Hindlimb muscle (tissue), 1 donor: ENCODE measurements around the gene RNF125. TPM values are rescaled to one million over a fixed set of nuclear protein-coding genes. Genes with fewer than 3 reads are reported as not detected.
"Not testable (repeated sequence)": the region's sequence is repeated elsewhere in the genome, so short reads cannot be mapped to it uniquely, and the experiment has no call there.

Experiments
- DNase-seq: peaks from one replicate; pipeline ENCODE4 v3.0.0-alpha.2; 2013
- polyA plus RNA-seq: library from polyadenylated mRNA; unstranded; fragments of 120-200 nt; gene quantifications from one replicate; pipeline ENCODE4 v1.2.1, GENCODE V29; 2013; ENCODE audit not compliant: insufficient read length

Gene RNF125
- polyA plus RNA-seq: 16.0 TPM

GRCh38 chr18:32018331-32019250 lies at the start of gene RNF125:
RNF125 (plus strand) TSS chr18:32018825; CDS start chr18:32018864, 39 bp downstream.
- peak; percentile 76 for DNase-seq

- no peak for DNase-seq
Measured at GRCh38 chr18:31970617-31971016, 48.0 kb upstream of the RNF125 start.

- DNase-seq: no peak
Measured at GRCh38 chr18:31973929-31974546, 44.6 kb upstream of the RNF125 start.

GRCh38 chr18:31976242-31976641 lies 42.4 kb upstream of the RNF125 start:
- DNase-seq: no peak

GRCh38 chr18:31977270-31977872 lies 41.3 kb upstream of the RNF125 start:
- no peak for DNase-seq

GRCh38 chr18:31978616-31979015 lies 40.0 kb upstream of the RNF125 start:
- no peak for DNase-seq

- no peak for DNase-seq
Measured at GRCh38 chr18:31979714-31980113, 38.9 kb upstream of the RNF125 start.

GRCh38 chr18:31980863-31981262 lies 37.8 kb upstream of the RNF125 start:
- no peak for DNase-seq

- peak; percentile 6 for DNase-seq
Measured at GRCh38 chr18:31983020-31983419, 35.6 kb upstream of the RNF125 start.

GRCh38 chr18:31983976-31984375 lies 34.6 kb upstream of the RNF125 start:
- DNase-seq: no peak

- no peak for DNase-seq
Measured at GRCh38 chr18:31990823-31991222, 27.8 kb upstream of the RNF125 start.

- no peak for DNase-seq
Measured at GRCh38 chr18:31996007-31996406, 22.6 kb upstream of the RNF125 start.

- DNase-seq: no peak
Measured at GRCh38 chr18:31998880-31999412, 19.7 kb upstream of the RNF125 start.

- not testable (repeated sequence) for DNase-seq
Measured at GRCh38 chr18:32001141-32001540, 17.5 kb upstream of the RNF125 start.

GRCh38 chr18:32003822-32004221 lies 14.8 kb upstream of the RNF125 start:
- not testable (repeated sequence) for DNase-seq

- no peak for DNase-seq
Measured at GRCh38 chr18:32010124-32010721, 8.4 kb upstream of the RNF125 start.

- DNase-seq: no peak
Measured at GRCh38 chr18:32011193-32011592, 7.4 kb upstream of the RNF125 start.

- DNase-seq: peak; percentile 21
Measured at GRCh38 chr18:32019251-32019948, 775 bp downstream of the RNF125 start.

- not testable (repeated sequence) for DNase-seq
Measured at GRCh38 chr18:32019949-32020625, 1.5 kb downstream of the RNF125 start.

GRCh38 chr18:32021756-32022564 lies 3.3 kb downstream of the RNF125 start:
- no peak for DNase-seq
